Measurements from ENCODE around the gene TP53BP2. TPM values are rescaled to one million over a fixed set of nuclear protein-coding genes. Genes with fewer than 3 reads are reported as not detected.
A peak's percentile ranks its signal among the peaks of the same experiment; 100 is the strongest.

The TP53BP2 gene
- total RNA-seq, 2 donors from 2014 or later = 122 to 174 TPM

GRCh38 chr1:223729906-223730305, 115.8 kb downstream of the TP53BP2 start:
- no peaks in the 10 kb centered on the region for H3K27me3 Mint-ChIP-seq
- ATAC-seq (no peak), DNase-seq (ENCODE audit: low spot score) (no peak)
- no peaks in the 10 kb centered on the region for H3K36me3 Mint-ChIP-seq
- no peaks in the 10 kb centered on the region for H3K9me3 Mint-ChIP-seq
- peak overlapping the region; percentile 63 to 75 for H3K27ac Mint-ChIP-seq
- no peak overlapping the region for H3K4me3 Mint-ChIP-seq
- peaks cover 54 to 65% of the 10 kb centered on the region in 2 donors for H3K4me1 Mint-ChIP-seq (ENCODE audit: low read depth in 2 of 2)

Other genes starting within 250 kb of the TP53BP2 start
- not detected for gene CAPN8, start 180.2 kb downstream of the TP53BP2 start, total RNA-seq
- gene CAPN2, start 133.4 kb downstream of the TP53BP2 start, total RNA-seq = 10 to 100 TPM; 29.2 to 39.1 TPM

Data from natural killer cell treated with Interleukin-12 subunit alpha and Interleukin-12 subunit beta and Interleukin-15 and Interleukin-18, amount 100 ng/mL, for 72 hours (primary cell).